HG03135 (cell line): ENCODE data around the gene AZU1.
"Not testable (repeated sequence)": the region's sequence is repeated elsewhere in the genome, so short reads cannot be mapped to it uniquely, and the experiment has no call there.

ENCODE experiments used
- ATAC-seq: cut with Tn5 transposase; IDR thresholded peaks from one replicate; pipeline ENCODE4 v1.9.1; 2021; ENCODE audit warnings: mild to moderate bottlenecking, moderate library complexity; ENCODE audit not compliant: unreplicated experiment

AZU1 gene

GRCh38 chr19:807627-808422 is 19.8 kb upstream of the AZU1 start:
- no peak for ATAC-seq

- no peak for ATAC-seq
Observed at GRCh38 chr19:808423-808775, 19.2 kb upstream of the AZU1 start.

GRCh38 chr19:810077-810855 is 17.4 kb upstream of the AZU1 start:
- ATAC-seq, result no peak

- ATAC-seq, result no peak
Observed at GRCh38 chr19:810883-811489, 16.7 kb upstream of the AZU1 start.

- ATAC-seq, result no peak
Observed at GRCh38 chr19:811506-812048, 16.1 kb upstream of the AZU1 start.

- ATAC-seq, result no peak
Observed at GRCh38 chr19:812049-812746, 15.4 kb upstream of the AZU1 start.

GRCh38 chr19:812747-813218 is 14.9 kb upstream of the AZU1 start:
- ATAC-seq, result no peak

GRCh38 chr19:813219-814151 is 14.2 kb upstream of the AZU1 start:
- ATAC-seq, result no peak

- ATAC-seq, result no peak
Observed at GRCh38 chr19:814152-815078, 13.2 kb upstream of the AZU1 start.

GRCh38 chr19:815079-815774 is 12.4 kb upstream of the AZU1 start:
- no peak for ATAC-seq

GRCh38 chr19:815775-816499 is 11.7 kb upstream of the AZU1 start:
- ATAC-seq, result no peak

GRCh38 chr19:816500-816857 is 11.2 kb upstream of the AZU1 start:
- ATAC-seq, result no peak

GRCh38 chr19:820212-820611 is 7.4 kb upstream of the AZU1 start:
- ATAC-seq, result not testable (repeated sequence)

- no peak for ATAC-seq
Observed at GRCh38 chr19:821231-821824, 6.3 kb upstream of the AZU1 start.

GRCh38 chr19:821825-822503 is 5.7 kb upstream of the AZU1 start, which contains the start of gene PLPPR3:
PLPPR3 (minus strand) TSS chr19:821955; CDS start chr19:821559, 396 bp downstream.
- ATAC-seq, result no peak

GRCh38 chr19:823565-824121 is 4.0 kb upstream of the AZU1 start:
- no peak for ATAC-seq
